Measurements from ENCODE around the gene PTPRN2.

- TF ChIP-seq, protein P1, sequence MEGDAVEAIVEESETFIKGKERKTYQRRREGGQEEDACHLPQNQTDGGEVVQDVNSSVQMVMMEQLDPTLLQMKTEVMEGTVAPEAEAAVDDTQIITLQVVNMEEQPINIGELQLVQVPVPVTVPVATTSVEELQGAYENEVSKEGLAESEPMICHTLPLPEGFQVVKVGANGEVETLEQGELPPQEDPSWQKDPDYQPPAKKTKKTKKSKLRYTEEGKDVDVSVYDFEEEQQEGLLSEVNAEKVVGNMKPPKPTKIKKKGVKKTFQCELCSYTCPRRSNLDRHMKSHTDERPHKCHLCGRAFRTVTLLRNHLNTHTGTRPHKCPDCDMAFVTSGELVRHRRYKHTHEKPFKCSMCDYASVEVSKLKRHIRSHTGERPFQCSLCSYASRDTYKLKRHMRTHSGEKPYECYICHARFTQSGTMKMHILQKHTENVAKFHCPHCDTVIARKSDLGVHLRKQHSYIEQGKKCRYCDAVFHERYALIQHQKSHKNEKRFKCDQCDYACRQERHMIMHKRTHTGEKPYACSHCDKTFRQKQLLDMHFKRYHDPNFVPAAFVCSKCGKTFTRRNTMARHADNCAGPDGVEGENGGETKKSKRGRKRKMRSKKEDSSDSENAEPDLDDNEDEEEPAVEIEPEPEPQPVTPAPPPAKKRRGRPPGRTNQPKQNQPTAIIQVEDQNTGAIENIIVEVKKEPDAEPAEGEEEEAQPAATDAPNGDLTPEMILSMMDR (IDR thresholded peaks at IDR 0.05) = no peak
- no peak for TF ChIP-seq POLR2A (IDR thresholded peaks at IDR 0.05)
Observed at GRCh38 chr7:158587162-158588084, at the start of gene PTPRN2.

Measured in sigmoid colon (tissue), 3 donors.